HepG2 (cell line): ENCODE results near the gene ATN1. TPM values are rescaled to one million over a fixed set of nuclear protein-coding genes. Genes with fewer than 3 reads are reported as not detected.

Experiments used
- AHDC1 ChIP-seq: sonication (generic); formaldehyde crosslinking; IDR thresholded peaks from 2 replicates; pipeline ENCODE4 v1.5.1; 2020; ENCODE audit warnings: mild to moderate bottlenecking, missing genetic modification reagents, borderline replicate concordance
- AKAP8 ChIP-seq: sonication (generic); formaldehyde crosslinking; IDR thresholded peaks from 2 replicates; pipeline ENCODE4 v1.5.1; 2020; ENCODE audit warnings: mild to moderate bottlenecking, missing genetic modification reagents
- CENPT ChIP-seq: sonication (generic); formaldehyde crosslinking; IDR thresholded peaks from 2 replicates; pipeline ENCODE4 v1.8.0; 2022; ENCODE audit warnings: low read depth, mild to moderate bottlenecking, moderate library complexity, missing genetic modification reagents
- DRAP1 ChIP-seq: IDR thresholded peaks from 2 replicates; pipeline ENCODE4 v1.6.1; 2016; ENCODE audit warnings: missing genetic modification reagents, missing compliant biosample characterization
- ETV5 ChIP-seq: IDR thresholded peaks from 2 replicates; pipeline ENCODE4 v1.6.1; 2018; ENCODE audit warnings: missing biosample characterization, missing genetic modification reagents, inconsistent platforms, borderline replicate concordance
- MLX ChIP-seq: IDR thresholded peaks from 2 replicates; pipeline ENCODE4 v1.6.1; 2016
- POGZ ChIP-seq: sonication (generic); formaldehyde crosslinking; IDR thresholded peaks from 2 replicates; pipeline ENCODE4 v1.4.0; 2020; ENCODE audit warnings: mild to moderate bottlenecking, missing genetic modification reagents
- USF2 ChIP-seq, 2 experiments: sonication (generic) in 1 of 2; formaldehyde crosslinking in 1 of 2; IDR thresholded peaks; 2 replicates each; pipeline versions ENCODE4 v1.5.1 to v1.6.1; 2011 to 2020; ENCODE audit warnings: borderline replicate concordance in 1 of 2, low read depth in 1 of 2, low read length in 1 of 2, mild to moderate bottlenecking in 1 of 2, missing genetic modification reagents in 1 of 2, moderate library complexity in 1 of 2
- ZNF792 ChIP-seq: IDR thresholded peaks from 2 replicates; pipeline ENCODE4 v1.6.1; 2016
- polyA plus RNA-seq, 8 experiments: library from polyadenylated mRNA; depleted of rRNA in 3 of 8; stranded (reverse) in 7 of 8; unstranded in 1 of 8; fragments of >200 nt; fragmentation: Illumina TruSeq in 4 of 8; extraction: Trizol in 4 of 8; gene quantifications; 2 replicates each; pipeline versions ENCODE4 v1.2.1 to v1.2.3, GENCODE V29; 2011 to 2016; ENCODE audit warnings: low read depth in 4 of 8, missing spikeins in 1 of 8, mixed read lengths in 1 of 8; ENCODE audit not compliant: insufficient read depth in 1 of 8
- total RNA-seq, 5 experiments: library from RNA; depleted of rRNA; stranded (reverse); fragments of >200 nt; fragmentation: Illumina TruSeq; extraction: Trizol; gene quantifications; 2 replicates each; pipeline ENCODE4 v1.2.3, GENCODE V29; 2016; ENCODE audit warnings: low read depth in 1 of 5
- TF ChIP-seq, protein P1 (sequence below): IDR thresholded peaks from 2 replicates; pipeline ENCODE4 v1.6.1; 2012; ENCODE audit warnings: low read depth, low read length, improper control_type of control experiment
- TF ChIP-seq, protein P2 (sequence below): sonication (generic); formaldehyde crosslinking; IDR thresholded peaks from 2 replicates; pipeline ENCODE4 v1.8.0; 2022; ENCODE audit warnings: missing genetic modification reagents, mild to moderate bottlenecking, borderline replicate concordance
- TF ChIP-seq, protein P3 (sequence below): sonication (generic); formaldehyde crosslinking; IDR thresholded peaks from 2 replicates; pipeline ENCODE4 v1.4.0; 2020; ENCODE audit warnings: mild to moderate bottlenecking, missing genetic modification reagents
- TF ChIP-seq, protein P4 (sequence below): IDR thresholded peaks from 2 replicates; pipeline ENCODE4 v1.6.1; 2012; ENCODE audit warnings: inconsistent platforms

Gene ATN1
- total and polyA plus RNA-seq, 2 of the 13 experiments (the other 11 are each of a cell fraction or from before 2014, with no cell fraction given) = 2.1 to 8.6 TPM

DNA sequence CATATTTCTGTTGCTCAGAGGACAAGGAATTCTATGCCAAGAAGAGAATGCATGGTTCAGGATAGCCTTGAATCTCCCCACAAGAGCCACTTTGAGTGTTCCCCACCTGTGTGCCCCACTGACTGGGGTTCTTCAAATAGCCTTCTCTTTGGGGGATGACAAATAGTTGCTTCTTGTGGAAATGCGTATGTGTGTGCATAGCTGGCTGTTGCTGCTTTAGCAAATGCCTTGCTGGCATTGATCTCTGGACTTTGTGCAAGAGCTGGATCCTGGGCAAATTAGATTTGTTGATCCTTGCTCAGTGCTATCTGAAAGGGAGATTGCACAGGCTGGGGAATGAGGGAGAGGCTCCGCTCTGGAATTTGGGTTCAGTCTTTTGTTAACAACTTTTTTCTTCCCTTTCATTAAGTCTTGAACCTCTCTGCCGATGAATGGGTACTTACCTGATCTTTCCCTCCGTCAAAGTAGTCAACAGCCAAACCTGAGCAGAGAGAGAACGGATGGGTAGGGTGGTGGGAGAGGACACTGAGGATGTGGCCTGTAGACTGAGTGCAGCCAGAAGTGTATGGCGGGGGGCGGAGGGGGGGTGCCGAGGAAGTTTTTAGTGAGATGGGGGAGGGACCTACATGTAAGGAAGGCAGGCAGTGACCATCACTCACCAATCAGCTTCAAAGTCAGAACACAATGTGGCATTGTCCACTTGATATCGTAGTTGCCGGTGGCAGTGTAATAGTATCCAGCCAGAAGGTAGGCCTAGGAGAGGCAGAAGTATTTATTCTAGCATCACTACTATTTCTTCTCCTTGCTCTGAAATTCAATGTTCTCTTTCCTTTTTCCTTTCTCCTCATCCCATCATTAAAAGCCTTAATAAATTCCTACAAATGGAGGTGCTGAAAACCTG lies 53.6 kb downstream of the ATN1 start (continued):
- TF ChIP-seq, protein P1, sequence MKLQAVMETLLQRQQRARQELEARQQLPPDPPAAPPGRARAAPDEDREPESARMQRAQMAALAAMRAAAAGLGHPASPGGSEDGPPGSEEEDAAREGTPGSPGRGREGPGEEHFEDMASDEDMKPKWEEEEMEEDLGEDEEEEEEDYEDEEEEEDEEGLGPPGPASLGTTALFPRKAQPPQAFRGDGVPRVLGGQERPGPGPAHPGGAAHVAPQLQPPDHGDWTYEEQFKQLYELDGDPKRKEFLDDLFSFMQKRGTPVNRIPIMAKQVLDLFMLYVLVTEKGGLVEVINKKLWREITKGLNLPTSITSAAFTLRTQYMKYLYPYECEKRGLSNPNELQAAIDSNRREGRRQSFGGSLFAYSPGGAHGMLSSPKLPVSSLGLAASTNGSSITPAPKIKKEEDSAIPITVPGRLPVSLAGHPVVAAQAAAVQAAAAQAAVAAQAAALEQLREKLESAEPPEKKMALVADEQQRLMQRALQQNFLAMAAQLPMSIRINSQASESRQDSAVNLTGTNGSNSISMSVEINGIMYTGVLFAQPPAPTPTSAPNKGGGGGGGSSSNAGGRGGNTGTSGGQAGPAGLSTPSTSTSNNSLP = peak; percentile 83
- TF ChIP-seq ZNF792 (peak; percentile 17; the same call in 1 of the 2 replicates), CENPT (CRISPR knock-in tag) (no peak), USF2 (IDR thresholded peaks at IDR 0.05; ENCODE audit: low read depth, low read length) (no peak), USF2 (CRISPR knock-in tag; IDR thresholded peaks at IDR 0.05; ENCODE audit: borderline replicate concordance) (no peak), ETV5 (CRISPR knock-in tag) (no peak), AHDC1 (CRISPR knock-in tag) (peak; percentile 79; the same call in 1 of the 2 replicates), POGZ (CRISPR knock-in tag) (no peak), MLX (CRISPR knock-in tag) (0 out of 2 replicates have a peak, but pooled peaks have one; percentile 45), AKAP8 (0 out of 2 replicates have a peak, but pooled peaks have one; percentile 78), DRAP1 (peak; percentile 13)
- TF ChIP-seq, protein P2, sequence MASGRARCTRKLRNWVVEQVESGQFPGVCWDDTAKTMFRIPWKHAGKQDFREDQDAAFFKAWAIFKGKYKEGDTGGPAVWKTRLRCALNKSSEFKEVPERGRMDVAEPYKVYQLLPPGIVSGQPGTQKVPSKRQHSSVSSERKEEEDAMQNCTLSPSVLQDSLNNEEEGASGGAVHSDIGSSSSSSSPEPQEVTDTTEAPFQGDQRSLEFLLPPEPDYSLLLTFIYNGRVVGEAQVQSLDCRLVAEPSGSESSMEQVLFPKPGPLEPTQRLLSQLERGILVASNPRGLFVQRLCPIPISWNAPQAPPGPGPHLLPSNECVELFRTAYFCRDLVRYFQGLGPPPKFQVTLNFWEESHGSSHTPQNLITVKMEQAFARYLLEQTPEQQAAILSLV (CRISPR knock-in tag) = 0 out of 2 replicates have a peak, but pooled peaks have one; percentile 60
- TF ChIP-seq, protein P3, sequence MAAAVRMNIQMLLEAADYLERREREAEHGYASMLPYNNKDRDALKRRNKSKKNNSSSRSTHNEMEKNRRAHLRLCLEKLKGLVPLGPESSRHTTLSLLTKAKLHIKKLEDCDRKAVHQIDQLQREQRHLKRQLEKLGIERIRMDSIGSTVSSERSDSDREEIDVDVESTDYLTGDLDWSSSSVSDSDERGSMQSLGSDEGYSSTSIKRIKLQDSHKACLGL (CRISPR knock-in tag) = no peak
- TF ChIP-seq, protein P4, sequence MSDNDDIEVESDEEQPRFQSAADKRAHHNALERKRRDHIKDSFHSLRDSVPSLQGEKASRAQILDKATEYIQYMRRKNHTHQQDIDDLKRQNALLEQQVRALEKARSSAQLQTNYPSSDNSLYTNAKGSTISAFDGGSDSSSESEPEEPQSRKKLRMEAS = peak; percentile 34; the same call in 1 of the 2 replicates
